ENCODE results near the gene SLC43A2.

DNA sequence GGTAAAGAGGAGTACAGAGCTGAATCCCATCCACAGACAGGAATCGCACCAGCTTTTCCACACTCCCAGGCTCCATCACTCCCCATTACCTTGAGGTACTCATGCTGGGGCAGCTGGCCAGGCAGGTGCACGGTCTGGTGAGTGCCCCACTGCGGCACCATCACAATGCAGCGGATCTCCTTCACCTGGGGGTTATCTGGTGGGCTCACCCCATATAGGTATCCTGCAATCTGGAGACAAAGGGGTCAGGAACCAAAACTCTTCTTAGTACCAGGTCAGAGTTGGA is 22.9 kb upstream of the SLC43A2 start:
- TF ChIP-seq, protein P1, sequence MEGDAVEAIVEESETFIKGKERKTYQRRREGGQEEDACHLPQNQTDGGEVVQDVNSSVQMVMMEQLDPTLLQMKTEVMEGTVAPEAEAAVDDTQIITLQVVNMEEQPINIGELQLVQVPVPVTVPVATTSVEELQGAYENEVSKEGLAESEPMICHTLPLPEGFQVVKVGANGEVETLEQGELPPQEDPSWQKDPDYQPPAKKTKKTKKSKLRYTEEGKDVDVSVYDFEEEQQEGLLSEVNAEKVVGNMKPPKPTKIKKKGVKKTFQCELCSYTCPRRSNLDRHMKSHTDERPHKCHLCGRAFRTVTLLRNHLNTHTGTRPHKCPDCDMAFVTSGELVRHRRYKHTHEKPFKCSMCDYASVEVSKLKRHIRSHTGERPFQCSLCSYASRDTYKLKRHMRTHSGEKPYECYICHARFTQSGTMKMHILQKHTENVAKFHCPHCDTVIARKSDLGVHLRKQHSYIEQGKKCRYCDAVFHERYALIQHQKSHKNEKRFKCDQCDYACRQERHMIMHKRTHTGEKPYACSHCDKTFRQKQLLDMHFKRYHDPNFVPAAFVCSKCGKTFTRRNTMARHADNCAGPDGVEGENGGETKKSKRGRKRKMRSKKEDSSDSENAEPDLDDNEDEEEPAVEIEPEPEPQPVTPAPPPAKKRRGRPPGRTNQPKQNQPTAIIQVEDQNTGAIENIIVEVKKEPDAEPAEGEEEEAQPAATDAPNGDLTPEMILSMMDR (IDR thresholded peaks at IDR 0.05) = no peak
- TF ChIP-seq POLR2A (IDR thresholded peaks at IDR 0.05) (no peak), POLR2AphosphoS5 (IDR thresholded peaks at IDR 0.05; ENCODE audit: insufficient read depth in 1 of 2, low read depth in 1 of 2) (no peak)
